ENCODE measurements around the gene CDH13.

Gene CDH13

DNA sequence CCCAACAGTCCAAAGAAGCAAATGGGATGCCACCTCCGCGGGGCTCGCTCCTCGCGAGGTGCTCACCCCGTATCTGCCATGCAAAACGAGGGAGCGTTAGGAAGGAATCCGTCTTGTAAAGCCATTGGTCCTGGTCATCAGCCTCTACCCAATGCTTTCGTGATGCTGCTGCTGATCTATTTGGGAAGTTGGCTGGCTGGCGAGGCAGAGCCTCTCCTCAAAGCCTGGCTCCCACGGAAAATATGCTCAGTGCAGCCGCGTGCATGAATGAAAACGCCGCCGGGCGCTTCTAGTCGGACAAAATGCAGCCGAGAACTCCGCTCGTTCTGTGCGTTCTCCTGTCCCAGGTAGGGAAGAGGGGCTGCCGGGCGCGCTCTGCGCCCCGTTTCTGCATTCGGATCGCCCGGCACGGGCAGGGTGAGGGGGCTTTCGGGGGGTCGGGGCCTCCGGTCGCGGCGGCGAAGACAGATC is at the start of gene CDH13:
TSS of gene CDH13 (plus strand) at position 179 of the 471 bp plus-strand sequence.
- DNase-seq (ENCODE audit: extremely low spot score) = no peak
- ChIA-PET POLR2A (no interaction called here), CTCF (no interaction called here)
- TF ChIP-seq, protein P1, sequence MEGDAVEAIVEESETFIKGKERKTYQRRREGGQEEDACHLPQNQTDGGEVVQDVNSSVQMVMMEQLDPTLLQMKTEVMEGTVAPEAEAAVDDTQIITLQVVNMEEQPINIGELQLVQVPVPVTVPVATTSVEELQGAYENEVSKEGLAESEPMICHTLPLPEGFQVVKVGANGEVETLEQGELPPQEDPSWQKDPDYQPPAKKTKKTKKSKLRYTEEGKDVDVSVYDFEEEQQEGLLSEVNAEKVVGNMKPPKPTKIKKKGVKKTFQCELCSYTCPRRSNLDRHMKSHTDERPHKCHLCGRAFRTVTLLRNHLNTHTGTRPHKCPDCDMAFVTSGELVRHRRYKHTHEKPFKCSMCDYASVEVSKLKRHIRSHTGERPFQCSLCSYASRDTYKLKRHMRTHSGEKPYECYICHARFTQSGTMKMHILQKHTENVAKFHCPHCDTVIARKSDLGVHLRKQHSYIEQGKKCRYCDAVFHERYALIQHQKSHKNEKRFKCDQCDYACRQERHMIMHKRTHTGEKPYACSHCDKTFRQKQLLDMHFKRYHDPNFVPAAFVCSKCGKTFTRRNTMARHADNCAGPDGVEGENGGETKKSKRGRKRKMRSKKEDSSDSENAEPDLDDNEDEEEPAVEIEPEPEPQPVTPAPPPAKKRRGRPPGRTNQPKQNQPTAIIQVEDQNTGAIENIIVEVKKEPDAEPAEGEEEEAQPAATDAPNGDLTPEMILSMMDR (IDR thresholded peaks at IDR 0.05; ENCODE audit: control extremely low read depth, extremely low read depth, low read depth, missing control alignments) = no peak

DNA sequence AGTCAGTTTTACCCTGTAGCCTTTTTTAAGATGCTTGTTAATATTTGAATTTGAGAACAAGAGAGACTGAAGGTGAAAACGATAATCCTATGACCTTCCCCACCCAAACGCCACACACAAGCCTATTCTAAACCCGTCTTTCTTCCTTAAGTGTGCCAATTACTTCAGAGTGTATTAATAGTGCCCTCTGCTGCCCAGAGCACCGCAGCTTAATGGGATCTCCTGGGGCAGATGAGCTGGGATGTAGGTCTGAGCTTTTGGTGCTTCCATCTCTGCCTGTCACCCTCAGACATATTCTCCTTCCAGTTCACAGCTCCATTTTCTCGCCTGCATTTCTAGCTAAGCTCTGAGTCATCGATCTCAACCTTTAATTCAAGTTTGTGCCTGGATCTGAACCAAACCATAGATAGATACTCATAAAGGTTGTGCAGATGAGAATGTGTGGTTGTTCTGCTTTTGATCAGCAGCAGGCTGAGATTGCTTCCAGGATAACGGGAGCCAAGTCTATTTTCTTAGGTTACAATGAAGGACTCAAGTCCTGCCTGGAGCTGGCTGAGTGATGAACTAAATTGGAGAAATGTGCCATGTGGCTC is 46.4 kb upstream of the CDH13 start:
- no peak for DNase-seq (ENCODE audit: extremely low spot score)
- CTCF ChIA-PET = interaction anchor here (2.6 kb wide), 1 partner anchor 316 kb away, joined by 9 read pairs; no protein-coding TSS in a partner anchor
- POLR2A ChIA-PET = no interaction called here
- TF ChIP-seq, protein P1 (IDR thresholded peaks at IDR 0.05; ENCODE audit: control extremely low read depth, extremely low read depth, low read depth, missing control alignments) = peak; percentile 5

- POLR2A ChIA-PET = no interaction called here
- CTCF ChIA-PET = interaction anchor here (1.5 kb wide), 1 partner anchor 57 kb away, joined by 3 read pairs; no protein-coding TSS in a partner anchor
- DNase-seq (ENCODE audit: extremely low spot score) = no peak
- TF ChIP-seq, protein P1 (IDR thresholded peaks at IDR 0.05; ENCODE audit: control extremely low read depth, extremely low read depth, low read depth, missing control alignments) = no peak
These were observed 43.8 kb upstream of the CDH13 start for GRCh38 chr16:82582975-82583374.

DNA sequence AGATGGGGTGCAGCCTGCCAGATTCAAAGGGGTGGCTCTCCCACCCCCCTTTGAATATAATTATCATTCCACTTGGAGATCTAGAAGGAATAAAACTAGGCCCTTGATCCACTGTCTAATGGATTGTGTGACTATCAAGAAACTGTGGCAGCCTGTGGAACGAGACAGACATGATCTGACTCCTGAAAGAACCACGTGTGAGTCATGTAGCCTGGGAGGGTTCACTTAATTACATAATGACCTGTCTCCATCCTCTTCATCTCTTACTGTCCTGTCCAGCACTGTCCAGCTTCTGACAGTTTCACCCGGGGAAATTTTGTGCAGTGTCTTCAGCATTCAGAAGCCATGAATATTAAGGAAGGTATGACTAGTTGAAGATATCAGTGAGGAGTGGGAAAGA is 43.3 kb upstream of the CDH13 start:
- CTCF ChIA-PET = interaction anchor here (1.5 kb wide), 1 partner anchor 57 kb away, joined by 3 read pairs; no protein-coding TSS in a partner anchor

GRCh38 chr16:82584553-82585152 is 42.1 kb upstream of the CDH13 start:
- ChIA-PET CTCF (interaction anchor here (1.0 kb wide), 1 partner anchor 14 kb away, joined by 3 read pairs; no protein-coding TSS in a partner anchor), POLR2A (no interaction called here)
- DNase-seq (ENCODE audit: extremely low spot score) = no peak
- TF ChIP-seq, protein P1 (IDR thresholded peaks at IDR 0.05; ENCODE audit: control extremely low read depth, extremely low read depth, low read depth, missing control alignments) = no peak

More for the DNA sequence above, 43.3 kb upstream of the CDH13 start:
- DNase-seq (ENCODE audit: extremely low spot score) = no peak
- POLR2A ChIA-PET = no interaction called here
- TF ChIP-seq, protein P1 (IDR thresholded peaks at IDR 0.05; ENCODE audit: control extremely low read depth, extremely low read depth, low read depth, missing control alignments) = no peak

GRCh38 chr16:82585675-82586074 is 41.1 kb upstream of the CDH13 start:
- CTCF ChIA-PET = no interaction called here
- DNase-seq (ENCODE audit: extremely low spot score) = no peak
- TF ChIP-seq, protein P1 (IDR thresholded peaks at IDR 0.05; ENCODE audit: control extremely low read depth, extremely low read depth, low read depth, missing control alignments) = no peak
- POLR2A ChIA-PET = no interaction called here

Data from GM10248 (cell line).